Panc1 (cell line): ENCODE results near the gene PTPN11. TPM values are rescaled to one million over a fixed set of nuclear protein-coding genes. Genes with fewer than 3 reads are reported as not detected.

Source experiments
- ATAC-seq: fragments of 200-7000 bp; cut with Tn5 transposase; 2 replicates; pipeline ENCODE4 v1.9.1; 2020; ENCODE audit warnings: mild to moderate bottlenecking, moderate library complexity
- BruUV-seq: library from RNA; stranded (reverse); fragments of 400-500 nt; replicated peaks from 2 replicates; lab custom pipeline; 2021; lab: Mats Ljungman, UMichigan
- CTCF ChIA-PET: fragments of 300-600 bp; sonication (Branson Sonifier 250); formaldehyde crosslinking; loops from one replicate; lab custom pipeline; 2022; ENCODE audit warnings: antibody characterized with exemption; lab: Charles Lee
- POLR2A ChIA-PET: fragments of 300-600 bp; sonication (Branson Sonifier 250); formaldehyde crosslinking; loops from one replicate; lab custom pipeline; 2022; ENCODE audit warnings: antibody characterized with exemption; lab: Charles Lee
- DNase-seq: peaks from one replicate; pipeline ENCODE4 v3.0.0-alpha.2; 2010; ENCODE audit warnings: low read depth, low spot score
- H3K27ac ChIP-seq: 2 replicates; pipeline ENCODE4 v1.5.1; 2011; ENCODE audit warnings: mild to moderate bottlenecking, low read length, inconsistent platforms
- H3K27me3 ChIP-seq: fragments of 200-500 bp; sonication (Bioruptor generic); 2 replicates; pipeline ENCODE4 v1.6.0; 2014; ENCODE audit warnings: low read length, inconsistent platforms; ENCODE audit not compliant: control insufficient read depth, insufficient read depth
- H3K36me3 ChIP-seq: fragments of 200-500 bp; sonication (Bioruptor generic); 2 replicates; pipeline ENCODE4 v1.5.1; 2014; ENCODE audit warnings: inconsistent platforms, mild to moderate bottlenecking, low read length, moderate library complexity; ENCODE audit not compliant: control insufficient read depth, insufficient read depth
- H3K4me1 ChIP-seq: 2 replicates; pipeline ENCODE4 v1.5.1; 2011; ENCODE audit warnings: inconsistent platforms, mild to moderate bottlenecking, low read length, moderate library complexity; ENCODE audit not compliant: control insufficient read depth, insufficient read depth
- H3K4me3 ChIP-seq, 2 experiments: 2 replicates each; pipeline ENCODE4 v1.5.1; 2011 to 2012; ENCODE audit warnings: low read depth in 2 of 2, low read length in 2 of 2, mild to moderate bottlenecking in 2 of 2, inconsistent platforms in 1 of 2, moderate library complexity in 1 of 2
- H3K9me3 ChIP-seq: fragments of 200-500 bp; sonication (Bioruptor generic); 2 replicates; pipeline ENCODE4 v1.5.1; 2014; ENCODE audit warnings: low read depth, mild to moderate bottlenecking, inconsistent platforms, low read length, moderate library complexity; ENCODE audit not compliant: control insufficient read depth, insufficient read depth
- POLR2AphosphoS5 ChIP-seq: IDR thresholded peaks from 2 replicates; pipeline ENCODE4 v1.6.1; 2012; ENCODE audit warnings: mild to moderate bottlenecking, low read depth, low read length, moderate library complexity
- SIN3A ChIP-seq: IDR thresholded peaks from 2 replicates; pipeline ENCODE4 v1.6.1; 2012; ENCODE audit warnings: low read depth, mild to moderate bottlenecking, low read length, moderate library complexity, borderline replicate concordance; ENCODE audit not compliant: insufficient read depth
- TCF7L2 ChIP-seq: IDR thresholded peaks from 2 replicates; pipeline ENCODE4 v1.6.1; 2011; ENCODE audit warnings: mild to moderate bottlenecking, low read depth, low read length, inconsistent platforms
- in situ Hi-C: cut with HindIII; loops from 2 replicates; pipeline ENCODE4 v1.10.0; 2016; ENCODE audit warnings: low sequenced_read_pairs, low pct_unique_long_range_greater_than_20kb
- intact Hi-C: fragments of 100-400 bp; cut with micrococcal nuclease; formaldehyde crosslinking; loops from one replicate; pipeline ENCODE4 v1.10.0; 2022; ENCODE audit not compliant: unreplicated experiment
- total RNA-seq: library from RNA; stranded (reverse); gene quantifications from one replicate; pipeline ENCODE4 v1.2.1, GENCODE V29; 2021; ENCODE audit not compliant: unreplicated experiment
- TF ChIP-seq, protein P1 (sequence below): fragments of 450-650 bp; IDR thresholded peaks from 2 replicates; pipeline ENCODE4 v1.5.1; 2017; ENCODE audit warnings: mild to moderate bottlenecking
- TF ChIP-seq, protein P2 (sequence below), 2 experiments: IDR thresholded peaks; 2 replicates each; pipeline ENCODE4 v1.6.1; 2011 to 2012; ENCODE audit warnings: low read depth in 2 of 2, control low read depth in 1 of 2, low read length in 1 of 2, mild to moderate bottlenecking in 1 of 2, moderate library complexity in 1 of 2; ENCODE audit not compliant: insufficient read depth in 1 of 2

The PTPN11 gene
- total RNA-seq, 1 experiment from 2014 or later = 139 TPM

DNA sequence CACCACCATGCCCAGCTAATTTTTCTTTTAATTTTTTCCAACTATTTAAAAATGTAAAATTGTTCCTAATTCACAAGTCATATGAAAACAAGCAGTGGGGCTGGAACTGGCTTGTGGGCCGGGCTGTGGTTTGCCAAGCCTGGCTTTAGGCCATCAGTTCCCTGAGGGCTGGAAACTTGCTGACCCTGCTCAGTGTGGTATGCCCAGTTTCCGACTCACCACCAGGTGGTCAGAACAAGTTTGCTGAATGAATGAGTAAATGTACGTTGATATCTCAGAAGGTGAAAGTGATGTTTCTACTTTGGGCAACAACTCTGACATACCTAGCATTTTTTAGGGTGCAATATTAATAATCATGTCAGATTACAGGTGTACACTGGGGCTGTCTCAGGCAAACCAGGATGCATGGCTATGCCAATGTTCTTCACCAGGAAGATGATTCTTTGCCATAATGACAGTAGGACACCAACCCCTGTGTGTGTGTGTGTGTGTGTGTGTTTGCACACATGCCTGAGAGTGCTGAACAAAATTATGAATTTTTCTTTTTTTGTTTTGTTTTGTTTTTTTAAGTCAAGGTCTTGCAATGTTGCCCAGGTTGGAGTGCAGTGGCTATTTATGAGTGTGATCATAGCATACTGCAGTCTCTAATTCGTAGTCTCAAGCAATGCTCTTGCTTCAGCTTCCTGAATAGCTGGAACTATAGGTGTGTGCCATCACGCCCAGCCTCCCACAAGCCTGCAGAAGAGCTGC lies 106.1 kb downstream of the PTPN11 start:
- Histone ChIP-seq H3K4me3 (no peak overlapping the region), H3K36me3 (no peaks in the 10 kb centered on the region), H3K9me3 (no peaks in the 10 kb centered on the region), H3K4me1 (no peaks in the 10 kb centered on the region), H3K27ac (no peak overlapping the region), H3K27me3 (peaks cover 2% of the 10 kb centered on the region; the same call in 1 of the 2 replicates)
- ATAC-seq (peak; percentile 68; the same call in 1 of the 2 replicates), DNase-seq (no peak)
- CTCF ChIA-PET = interaction anchor here (0.7 kb wide), 1 partner anchor 546 kb away, joined by 4 read pairs; no protein-coding TSS in a partner anchor
- intact Hi-C loops = no loop called here
- BruUV-seq = no TSS peak
- in situ Hi-C loops = no loop called here
- TF ChIP-seq, protein P1, sequence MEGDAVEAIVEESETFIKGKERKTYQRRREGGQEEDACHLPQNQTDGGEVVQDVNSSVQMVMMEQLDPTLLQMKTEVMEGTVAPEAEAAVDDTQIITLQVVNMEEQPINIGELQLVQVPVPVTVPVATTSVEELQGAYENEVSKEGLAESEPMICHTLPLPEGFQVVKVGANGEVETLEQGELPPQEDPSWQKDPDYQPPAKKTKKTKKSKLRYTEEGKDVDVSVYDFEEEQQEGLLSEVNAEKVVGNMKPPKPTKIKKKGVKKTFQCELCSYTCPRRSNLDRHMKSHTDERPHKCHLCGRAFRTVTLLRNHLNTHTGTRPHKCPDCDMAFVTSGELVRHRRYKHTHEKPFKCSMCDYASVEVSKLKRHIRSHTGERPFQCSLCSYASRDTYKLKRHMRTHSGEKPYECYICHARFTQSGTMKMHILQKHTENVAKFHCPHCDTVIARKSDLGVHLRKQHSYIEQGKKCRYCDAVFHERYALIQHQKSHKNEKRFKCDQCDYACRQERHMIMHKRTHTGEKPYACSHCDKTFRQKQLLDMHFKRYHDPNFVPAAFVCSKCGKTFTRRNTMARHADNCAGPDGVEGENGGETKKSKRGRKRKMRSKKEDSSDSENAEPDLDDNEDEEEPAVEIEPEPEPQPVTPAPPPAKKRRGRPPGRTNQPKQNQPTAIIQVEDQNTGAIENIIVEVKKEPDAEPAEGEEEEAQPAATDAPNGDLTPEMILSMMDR = no peak
- TF ChIP-seq, protein P2, sequence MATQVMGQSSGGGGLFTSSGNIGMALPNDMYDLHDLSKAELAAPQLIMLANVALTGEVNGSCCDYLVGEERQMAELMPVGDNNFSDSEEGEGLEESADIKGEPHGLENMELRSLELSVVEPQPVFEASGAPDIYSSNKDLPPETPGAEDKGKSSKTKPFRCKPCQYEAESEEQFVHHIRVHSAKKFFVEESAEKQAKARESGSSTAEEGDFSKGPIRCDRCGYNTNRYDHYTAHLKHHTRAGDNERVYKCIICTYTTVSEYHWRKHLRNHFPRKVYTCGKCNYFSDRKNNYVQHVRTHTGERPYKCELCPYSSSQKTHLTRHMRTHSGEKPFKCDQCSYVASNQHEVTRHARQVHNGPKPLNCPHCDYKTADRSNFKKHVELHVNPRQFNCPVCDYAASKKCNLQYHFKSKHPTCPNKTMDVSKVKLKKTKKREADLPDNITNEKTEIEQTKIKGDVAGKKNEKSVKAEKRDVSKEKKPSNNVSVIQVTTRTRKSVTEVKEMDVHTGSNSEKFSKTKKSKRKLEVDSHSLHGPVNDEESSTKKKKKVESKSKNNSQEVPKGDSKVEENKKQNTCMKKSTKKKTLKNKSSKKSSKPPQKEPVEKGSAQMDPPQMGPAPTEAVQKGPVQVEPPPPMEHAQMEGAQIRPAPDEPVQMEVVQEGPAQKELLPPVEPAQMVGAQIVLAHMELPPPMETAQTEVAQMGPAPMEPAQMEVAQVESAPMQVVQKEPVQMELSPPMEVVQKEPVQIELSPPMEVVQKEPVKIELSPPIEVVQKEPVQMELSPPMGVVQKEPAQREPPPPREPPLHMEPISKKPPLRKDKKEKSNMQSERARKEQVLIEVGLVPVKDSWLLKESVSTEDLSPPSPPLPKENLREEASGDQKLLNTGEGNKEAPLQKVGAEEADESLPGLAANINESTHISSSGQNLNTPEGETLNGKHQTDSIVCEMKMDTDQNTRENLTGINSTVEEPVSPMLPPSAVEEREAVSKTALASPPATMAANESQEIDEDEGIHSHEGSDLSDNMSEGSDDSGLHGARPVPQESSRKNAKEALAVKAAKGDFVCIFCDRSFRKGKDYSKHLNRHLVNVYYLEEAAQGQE (IDR thresholded peaks at IDR 0.05; ENCODE audit: insufficient read depth in 1 of 2, low read depth in 2 of 2, low read length in 1 of 2) = no peak
- TF ChIP-seq SIN3A (no peak), TCF7L2 (no peak), POLR2AphosphoS5 (no peak)
- POLR2A ChIA-PET = no interaction called here

DNA sequence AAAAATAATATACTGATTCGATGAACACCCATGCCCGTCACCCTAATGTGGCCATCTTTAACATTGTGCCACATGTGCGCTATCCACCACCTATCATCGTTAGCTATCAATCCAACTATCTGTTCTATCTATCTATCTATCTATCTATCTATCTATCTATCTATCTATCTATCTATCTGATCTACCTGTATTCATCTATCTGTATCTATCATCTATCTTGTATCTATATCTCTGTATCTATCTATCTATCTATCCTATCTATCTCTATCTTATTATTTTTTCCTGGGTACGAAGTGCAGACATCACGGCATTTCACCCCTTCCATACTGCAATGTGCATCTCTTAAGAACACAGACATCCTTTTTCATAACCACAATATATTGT lies 106.7 kb downstream of the PTPN11 start:
- ChIA-PET CTCF (no interaction called here), POLR2A (no interaction called here)
- in situ Hi-C loops = no loop called here

More for the DNA sequence above, 106.7 kb downstream of the PTPN11 start:
- DNase-seq (no peak), ATAC-seq (no peak)
- TF ChIP-seq, protein P1 = no peak
- no peak for TF ChIP-seq POLR2AphosphoS5
- TF ChIP-seq SIN3A = no peak
- TF ChIP-seq TCF7L2 = no peak
- TF ChIP-seq, protein P2 (IDR thresholded peaks at IDR 0.05; ENCODE audit: insufficient read depth in 1 of 2, low read depth in 2 of 2, low read length in 1 of 2) = no peak
- intact Hi-C loops = no loop called here
- no TSS peak for BruUV-seq
- Histone ChIP-seq H3K27ac (no peak overlapping the region), H3K36me3 (no peaks in the 10 kb centered on the region), H3K9me3 (no peaks in the 10 kb centered on the region), H3K4me3 (no peak overlapping the region), H3K4me1 (no peaks in the 10 kb centered on the region), H3K27me3 (peaks cover 2% of the 10 kb centered on the region; the same call in 1 of the 2 replicates)
